ENCODE results near the gene YBEY.

DNA sequence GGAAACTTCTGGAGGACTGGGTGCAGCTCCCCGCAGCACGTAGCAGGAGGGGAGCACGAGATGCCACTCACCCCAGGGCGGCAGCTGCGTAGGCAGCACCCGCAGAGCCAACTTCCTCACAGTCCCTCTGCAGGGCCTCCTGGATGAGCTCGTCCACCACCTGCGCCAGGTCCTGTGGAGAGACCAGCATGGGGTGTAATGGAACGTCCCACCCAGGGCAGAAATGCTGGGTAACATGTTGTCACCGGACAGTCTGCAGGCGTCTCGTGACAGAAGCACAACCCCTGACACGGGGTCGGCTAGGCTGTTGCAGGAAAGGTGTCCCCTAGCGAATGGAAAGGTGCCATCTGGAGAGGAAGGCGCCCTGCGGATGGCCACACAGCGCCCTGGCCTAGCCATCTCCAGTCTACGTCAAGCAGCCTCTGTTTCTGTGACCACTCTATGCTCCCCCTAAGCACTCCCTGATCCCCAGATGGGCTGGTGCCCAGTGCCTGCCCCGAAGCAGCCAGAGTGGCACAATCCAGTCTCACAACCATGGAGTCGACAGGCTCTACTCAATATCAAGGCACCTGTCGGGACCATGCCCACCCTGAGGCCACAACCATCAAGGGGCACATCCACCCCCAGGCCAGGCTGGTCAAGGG is 22.0 kb upstream of the YBEY start:
- TF ChIP-seq, protein P1, sequence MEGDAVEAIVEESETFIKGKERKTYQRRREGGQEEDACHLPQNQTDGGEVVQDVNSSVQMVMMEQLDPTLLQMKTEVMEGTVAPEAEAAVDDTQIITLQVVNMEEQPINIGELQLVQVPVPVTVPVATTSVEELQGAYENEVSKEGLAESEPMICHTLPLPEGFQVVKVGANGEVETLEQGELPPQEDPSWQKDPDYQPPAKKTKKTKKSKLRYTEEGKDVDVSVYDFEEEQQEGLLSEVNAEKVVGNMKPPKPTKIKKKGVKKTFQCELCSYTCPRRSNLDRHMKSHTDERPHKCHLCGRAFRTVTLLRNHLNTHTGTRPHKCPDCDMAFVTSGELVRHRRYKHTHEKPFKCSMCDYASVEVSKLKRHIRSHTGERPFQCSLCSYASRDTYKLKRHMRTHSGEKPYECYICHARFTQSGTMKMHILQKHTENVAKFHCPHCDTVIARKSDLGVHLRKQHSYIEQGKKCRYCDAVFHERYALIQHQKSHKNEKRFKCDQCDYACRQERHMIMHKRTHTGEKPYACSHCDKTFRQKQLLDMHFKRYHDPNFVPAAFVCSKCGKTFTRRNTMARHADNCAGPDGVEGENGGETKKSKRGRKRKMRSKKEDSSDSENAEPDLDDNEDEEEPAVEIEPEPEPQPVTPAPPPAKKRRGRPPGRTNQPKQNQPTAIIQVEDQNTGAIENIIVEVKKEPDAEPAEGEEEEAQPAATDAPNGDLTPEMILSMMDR (IDR thresholded peaks at IDR 0.05) = no peak
- TF ChIP-seq POLR2A (IDR thresholded peaks at IDR 0.05) = no peak

Measured in thyroid gland (tissue), 4 donors.